ENCODE results near the gene ATXN1. TPM values are rescaled to one million over a fixed set of nuclear protein-coding genes. Genes with fewer than 3 reads are reported as not detected.

ATXN1 gene
- total RNA-seq, 1 experiment from 2014 or later: 13.4 TPM

- no peak for DNase-seq (ENCODE audit: low read depth, low spot score)
- in situ Hi-C loops (cut with HindIII; ENCODE audit: low pct_unique_long_range_greater_than_20kb, low sequenced_read_pairs): no loop called here
Observed at GRCh38 chr6:16257999-16258708, 503.1 kb downstream of the ATXN1 start.

GRCh38 chr6:16256781-16257180 is 504.5 kb downstream of the ATXN1 start:
- DNase-seq (ENCODE audit: low read depth, low spot score): no peak
- in situ Hi-C loops (cut with HindIII; ENCODE audit: low pct_unique_long_range_greater_than_20kb, low sequenced_read_pairs): no loop called here

GRCh38 chr6:16254535-16254934 is 506.7 kb downstream of the ATXN1 start:
- in situ Hi-C loops (cut with HindIII; ENCODE audit: low pct_unique_long_range_greater_than_20kb, low sequenced_read_pairs): no loop called here

GRCh38 chr6:16253399-16254144 is 507.7 kb downstream of the ATXN1 start:
- in situ Hi-C loops (cut with HindIII; ENCODE audit: low pct_unique_long_range_greater_than_20kb, low sequenced_read_pairs): no loop called here
- DNase-seq (ENCODE audit: low read depth, low spot score): no peak

More at GRCh38 chr6:16254535-16254934, 506.7 kb downstream of the ATXN1 start:
- DNase-seq (ENCODE audit: low read depth, low spot score): no peak

GRCh38 chr6:16252686-16253299 is 508.5 kb downstream of the ATXN1 start:
- DNase-seq (ENCODE audit: low read depth, low spot score): no peak
- in situ Hi-C loops (cut with HindIII; ENCODE audit: low pct_unique_long_range_greater_than_20kb, low sequenced_read_pairs): no loop called here

- DNase-seq (ENCODE audit: low read depth, low spot score): no peak
- in situ Hi-C loops (cut with HindIII; ENCODE audit: low pct_unique_long_range_greater_than_20kb, low sequenced_read_pairs): no loop called here
Observed at GRCh38 chr6:16251706-16252105, 509.6 kb downstream of the ATXN1 start.

GRCh38 chr6:16249971-16250370 is 511.3 kb downstream of the ATXN1 start:
- peak; percentile 93 for DNase-seq (ENCODE audit: low read depth, low spot score)
- in situ Hi-C loops (cut with HindIII; ENCODE audit: low pct_unique_long_range_greater_than_20kb, low sequenced_read_pairs): no loop called here
